ENCODE data around the gene MS4A4E.
"Not testable (repeated sequence)": the region's sequence is repeated elsewhere in the genome, so short reads cannot be mapped to it uniquely, and the experiment has no call there.

MS4A4E gene

GRCh38 chr11:60169264-60169915, 73.5 kb downstream of the MS4A4E start:
- peak; percentile 53 for DNase-seq

DNA sequence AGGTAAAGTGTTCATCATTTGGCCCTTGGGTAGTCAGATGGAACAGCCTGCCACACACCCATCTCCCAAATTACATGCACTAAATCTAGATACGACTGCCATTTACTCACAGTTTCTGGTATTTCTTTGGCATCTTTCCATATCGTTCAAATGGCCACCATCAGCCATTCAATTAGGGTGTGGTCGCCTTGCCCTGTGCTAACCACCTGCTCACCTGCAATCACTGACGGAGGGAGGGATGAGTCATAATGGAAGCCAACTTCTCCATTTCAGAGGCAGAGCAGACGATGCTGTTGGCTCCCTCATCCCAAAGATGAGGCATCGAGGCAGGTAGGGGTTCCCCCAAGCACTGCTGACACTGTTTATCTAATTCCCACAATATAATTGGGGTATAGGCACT, 74.6 kb downstream of the MS4A4E start:
- DNase-seq = peak; percentile 16

DNA sequence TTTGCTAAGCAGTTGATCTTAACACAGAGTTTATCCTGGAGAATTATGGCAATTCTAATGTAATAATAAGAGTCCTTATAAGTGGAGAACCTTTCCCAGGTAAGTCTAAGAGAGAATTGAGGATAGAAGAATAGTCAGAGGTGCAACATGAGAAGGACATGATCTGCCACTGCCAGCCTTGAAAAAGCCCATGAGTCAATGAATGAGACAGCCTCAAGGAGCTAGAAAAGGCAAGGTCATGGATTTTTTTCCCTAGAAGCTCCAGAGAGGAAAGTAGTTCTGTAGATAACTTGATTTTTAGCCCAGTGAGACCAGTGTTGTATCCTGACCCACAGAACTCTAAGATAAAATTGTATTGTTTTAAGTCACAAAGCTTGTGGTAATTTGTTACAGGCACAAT, 77.0 kb downstream of the MS4A4E start:
- DNase-seq = no peak

- no peak for DNase-seq
Measured at GRCh38 chr11:60165538-60165937, 77.4 kb downstream of the MS4A4E start.

DNA sequence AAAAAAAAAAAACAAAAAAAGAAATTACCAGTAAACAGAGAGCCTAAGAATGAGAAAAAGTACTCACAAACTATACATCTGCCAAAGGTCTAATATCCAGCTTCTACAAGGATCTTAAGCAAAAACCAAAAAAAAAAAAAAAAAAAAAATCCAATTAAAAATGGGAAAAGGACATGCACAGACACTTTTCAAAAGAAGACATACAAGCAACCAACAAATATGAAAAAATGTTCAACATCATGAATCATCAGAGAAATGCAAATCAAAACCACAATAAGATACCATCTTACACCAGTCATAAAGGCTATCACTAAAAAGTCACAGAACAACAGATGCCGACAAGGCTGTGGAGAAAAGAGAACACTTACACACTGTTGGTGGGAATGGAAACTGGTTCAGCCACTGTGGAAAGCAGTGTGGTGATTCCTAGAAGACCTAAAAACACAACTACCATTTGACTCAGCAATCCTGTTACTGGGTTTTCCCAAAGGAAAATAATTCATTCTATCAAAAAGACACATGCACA, 78.3 kb downstream of the MS4A4E start:
- no peak for DNase-seq

DNA sequence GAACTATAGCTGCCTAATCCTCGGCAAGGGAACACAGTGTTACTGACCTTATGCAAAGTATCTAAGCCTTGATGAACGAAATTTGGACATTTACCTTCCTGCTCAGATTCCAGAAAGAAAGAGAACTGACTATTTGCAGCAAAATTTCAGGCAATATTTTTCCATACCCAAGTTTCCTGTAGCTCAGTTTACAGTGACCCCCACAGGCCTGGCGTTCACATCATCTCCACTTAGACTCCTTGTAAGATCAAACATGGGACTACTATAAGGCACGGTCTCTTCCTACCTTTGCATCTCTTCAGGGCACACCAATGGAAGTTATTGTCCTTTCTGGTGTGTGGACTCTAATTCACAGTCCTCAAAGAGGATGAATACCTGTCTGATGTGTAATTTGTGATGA, 81.2 kb downstream of the MS4A4E start:
- DNase-seq = no peak

DNA sequence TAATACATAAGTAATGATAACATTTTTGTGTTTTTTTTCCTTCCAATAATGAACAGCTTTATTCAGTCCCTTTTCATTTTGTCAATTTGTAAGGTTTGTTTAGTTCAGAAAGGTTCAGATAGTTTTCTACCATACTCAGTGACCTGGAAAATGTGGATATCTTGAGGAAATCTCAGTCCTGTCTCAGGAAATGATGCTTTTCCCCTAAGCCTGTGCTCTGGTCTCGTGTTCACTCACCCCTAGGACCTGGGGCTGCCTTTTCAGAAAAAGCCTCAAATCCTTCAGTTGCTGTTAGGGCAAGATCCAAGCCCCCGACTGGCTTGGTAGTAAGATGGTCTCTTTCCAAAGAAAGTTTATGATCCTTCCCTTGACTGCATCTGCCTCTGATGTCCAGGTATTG, 81.8 kb downstream of the MS4A4E start:
- no peak for DNase-seq

GRCh38 chr11:60159868-60160267, 83.1 kb downstream of the MS4A4E start:
- no peak for DNase-seq

DNA sequence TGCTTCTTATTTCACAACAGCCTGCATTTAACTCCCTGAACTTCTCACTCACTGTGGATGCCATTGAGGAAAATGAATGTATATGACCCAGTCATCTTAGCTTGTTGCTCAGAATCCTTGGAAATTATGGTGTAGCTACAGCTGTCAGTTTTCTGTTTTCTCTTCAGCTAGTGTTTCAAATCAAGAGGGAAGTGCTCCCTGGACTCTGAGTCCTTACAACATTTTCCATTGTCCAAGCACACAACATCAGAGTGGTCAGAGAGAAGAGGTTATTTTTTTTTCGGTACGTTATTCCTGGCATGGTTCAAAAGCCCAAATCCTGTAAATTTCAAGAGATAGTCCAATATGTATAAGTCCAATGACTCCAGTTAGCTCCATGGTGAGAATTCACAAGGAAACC, 83.7 kb downstream of the MS4A4E start:
- DNase-seq = no peak

DNA sequence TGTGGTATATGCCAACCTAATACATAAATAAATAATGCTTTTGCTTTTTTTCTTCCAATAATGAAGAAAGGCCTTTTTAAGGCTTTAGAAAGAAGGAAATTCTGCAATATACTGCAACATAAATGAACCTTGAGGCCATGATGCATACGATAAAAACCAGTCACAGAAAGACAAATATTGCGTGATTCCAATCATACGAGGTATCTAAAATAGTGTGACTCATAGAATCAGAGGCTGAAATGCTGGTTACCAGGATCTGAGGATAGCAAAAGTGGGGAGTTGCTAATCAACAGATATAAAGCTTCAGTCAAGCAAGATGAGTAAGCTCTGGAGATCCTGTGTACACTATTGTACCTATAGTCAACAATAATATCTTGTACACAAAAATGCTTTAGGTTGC, 84.3 kb downstream of the MS4A4E start:
- DNase-seq = no peak

DNA sequence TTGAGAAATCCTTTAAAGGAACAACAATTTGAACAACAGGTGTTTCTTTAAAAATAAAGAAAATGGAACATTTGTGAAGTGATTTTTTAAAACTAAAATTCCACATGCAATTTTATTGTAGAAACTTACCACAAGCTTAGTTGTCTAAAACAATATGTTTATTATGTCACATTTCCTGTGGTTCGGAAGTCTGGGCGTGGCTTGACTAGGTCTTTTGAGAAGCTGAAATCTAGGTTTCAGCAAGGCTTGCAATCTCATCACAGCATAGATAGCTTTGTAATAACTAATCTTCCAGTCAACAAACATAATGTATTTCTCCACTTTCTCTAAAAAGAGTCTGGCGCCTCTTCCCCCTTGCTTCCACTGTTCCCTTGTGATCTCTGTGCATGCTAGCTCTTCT, 87.0 kb downstream of the MS4A4E start:
- DNase-seq = no peak

DNA sequence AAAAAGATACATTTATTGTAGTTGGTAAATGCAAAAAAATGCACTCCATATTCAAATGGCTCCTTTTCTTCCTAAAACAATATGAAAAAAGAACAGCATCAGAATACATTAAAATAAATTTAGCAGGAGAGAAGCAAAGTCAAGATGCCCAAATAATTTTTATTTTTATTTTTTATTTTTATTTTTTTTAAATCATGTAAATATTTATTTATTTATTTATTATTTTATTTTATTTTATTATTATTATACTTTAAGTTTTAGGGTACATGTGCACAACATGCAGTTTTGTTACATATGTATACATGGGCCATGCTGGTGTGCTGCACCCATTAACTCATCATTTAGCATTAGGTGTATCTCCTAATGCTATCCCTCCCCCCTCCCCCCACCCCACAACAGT, 90.2 kb downstream of the MS4A4E start:
- not testable (repeated sequence) for DNase-seq

GRCh38 chr11:60150279-60150678, 92.7 kb downstream of the MS4A4E start:
- DNase-seq = no peak

Data from DMS153 (cell line).